ENCODE data around the gene FGFR2. TPM values are rescaled to one million over a fixed set of nuclear protein-coding genes. Genes with fewer than 3 reads are reported as not detected.

Gene FGFR2
- total RNA-seq, 2 experiments from 2014 or later = 0.14 to 0.22 TPM

- no peak for ATAC-seq (ENCODE audit: poor library complexity)
- Histone ChIP-seq H3K9me3 (ENCODE audit: control insufficient read depth in 1 of 2, insufficient read depth in 1 of 2, low read length in 2 of 2) (no peaks in the 10 kb centered on the region), H3K27me3 (ENCODE audit: control insufficient read depth in 1 of 2, insufficient read depth in 2 of 2, low read length in 2 of 2) (peaks cover 9 to 27% of the 10 kb centered on the region in 2 experiments), H3K27ac (ENCODE audit: low read depth in 1 of 2, low read length in 2 of 2) (no peak overlapping the region), H3K36me3 (ENCODE audit: insufficient read depth, low read length) (no peaks in the 10 kb centered on the region), H3K4me1 (ENCODE audit: insufficient read depth, low read length) (peaks cover 2% of the 10 kb centered on the region), H3K4me3 (ENCODE audit: low read length) (no peak overlapping the region)
- no peak overlapping the region for H3K4me3 Mint-ChIP-seq
- TF ChIP-seq, protein P1, sequence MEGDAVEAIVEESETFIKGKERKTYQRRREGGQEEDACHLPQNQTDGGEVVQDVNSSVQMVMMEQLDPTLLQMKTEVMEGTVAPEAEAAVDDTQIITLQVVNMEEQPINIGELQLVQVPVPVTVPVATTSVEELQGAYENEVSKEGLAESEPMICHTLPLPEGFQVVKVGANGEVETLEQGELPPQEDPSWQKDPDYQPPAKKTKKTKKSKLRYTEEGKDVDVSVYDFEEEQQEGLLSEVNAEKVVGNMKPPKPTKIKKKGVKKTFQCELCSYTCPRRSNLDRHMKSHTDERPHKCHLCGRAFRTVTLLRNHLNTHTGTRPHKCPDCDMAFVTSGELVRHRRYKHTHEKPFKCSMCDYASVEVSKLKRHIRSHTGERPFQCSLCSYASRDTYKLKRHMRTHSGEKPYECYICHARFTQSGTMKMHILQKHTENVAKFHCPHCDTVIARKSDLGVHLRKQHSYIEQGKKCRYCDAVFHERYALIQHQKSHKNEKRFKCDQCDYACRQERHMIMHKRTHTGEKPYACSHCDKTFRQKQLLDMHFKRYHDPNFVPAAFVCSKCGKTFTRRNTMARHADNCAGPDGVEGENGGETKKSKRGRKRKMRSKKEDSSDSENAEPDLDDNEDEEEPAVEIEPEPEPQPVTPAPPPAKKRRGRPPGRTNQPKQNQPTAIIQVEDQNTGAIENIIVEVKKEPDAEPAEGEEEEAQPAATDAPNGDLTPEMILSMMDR (IDR thresholded peaks at IDR 0.05) = no peak
- H3K27ac Mint-ChIP-seq = no peak overlapping the region
- intact Hi-C loops (cut with DNase I, micrococcal nuclease) = loop anchor here in 1 of 2 experiments (5.0 kb wide), 1 partner anchor 663 kb away; no protein-coding TSS in a partner anchor
- H3K9me3 Mint-ChIP-seq = no peaks in the 10 kb centered on the region
- ChIA-PET POLR2A (no interaction called here), CTCF (no interaction called here)
- no peak for DNase-seq
- no peaks in the 10 kb centered on the region for H3K4me1 Mint-ChIP-seq (ENCODE audit: low read depth)
- peaks cover 64% of the 10 kb centered on the region for H3K27me3 Mint-ChIP-seq
- H3K36me3 Mint-ChIP-seq (ENCODE audit: low read depth) = no peaks in the 10 kb centered on the region
These were observed 7.5 kb upstream of the FGFR2 start for GRCh38 chr10:121605708-121606107.

DNA sequence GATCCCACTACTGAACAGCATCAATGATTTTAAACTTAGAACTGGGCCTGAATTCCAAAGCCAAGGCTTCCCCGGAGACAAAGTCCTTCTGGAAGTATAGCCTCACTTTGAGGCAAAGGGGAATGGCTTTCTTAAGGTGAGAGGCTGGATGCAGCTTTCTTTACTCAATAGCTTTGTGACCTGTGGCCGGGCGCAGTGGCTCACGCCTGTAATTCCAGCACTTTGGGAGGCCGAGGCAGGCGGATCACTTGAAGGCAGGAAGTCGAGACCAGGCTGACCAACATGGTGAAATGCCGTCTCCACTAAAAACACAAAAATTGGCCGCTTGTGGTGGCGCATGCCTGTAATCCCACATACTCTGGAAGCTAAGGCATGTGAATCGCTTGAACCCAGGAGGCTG is 3.2 kb upstream of the FGFR2 start:
- intact Hi-C loops (cut with DNase I, micrococcal nuclease) = no loop called here
- H3K4me3 Mint-ChIP-seq = no peak overlapping the region
- TF ChIP-seq, protein P1 (IDR thresholded peaks at IDR 0.05) = no peak
- peaks cover 0 to 15% of the 10 kb centered on the region in 2 experiments for H3K9me3 ChIP-seq (ENCODE audit: control insufficient read depth in 1 of 2, insufficient read depth in 1 of 2, low read length in 2 of 2)
- ChIA-PET POLR2A (no interaction called here), CTCF (no interaction called here)
- no peak overlapping the region for H3K27ac Mint-ChIP-seq
- no peak for DNase-seq
- peaks cover 7% of the 10 kb centered on the region for H3K4me1 ChIP-seq (ENCODE audit: insufficient read depth, low read length)
- no peaks in the 10 kb centered on the region for H3K36me3 ChIP-seq (ENCODE audit: insufficient read depth, low read length)
- H3K36me3 Mint-ChIP-seq (ENCODE audit: low read depth) = no peaks in the 10 kb centered on the region
- no peaks in the 10 kb centered on the region for H3K9me3 Mint-ChIP-seq
- ATAC-seq (ENCODE audit: poor library complexity) = no peak
- H3K27me3 ChIP-seq (ENCODE audit: control insufficient read depth in 1 of 2, insufficient read depth in 2 of 2, low read length in 2 of 2) = peaks cover 27 to 55% of the 10 kb centered on the region in 2 experiments
- peaks cover 5% of the 10 kb centered on the region for H3K4me1 Mint-ChIP-seq (ENCODE audit: low read depth)
- H3K4me3 ChIP-seq (ENCODE audit: low read length) = no peak overlapping the region
- peaks cover 60% of the 10 kb centered on the region for H3K27me3 Mint-ChIP-seq
- no peak overlapping the region for H3K27ac ChIP-seq (ENCODE audit: low read depth in 1 of 2, low read length in 2 of 2)

DNA sequence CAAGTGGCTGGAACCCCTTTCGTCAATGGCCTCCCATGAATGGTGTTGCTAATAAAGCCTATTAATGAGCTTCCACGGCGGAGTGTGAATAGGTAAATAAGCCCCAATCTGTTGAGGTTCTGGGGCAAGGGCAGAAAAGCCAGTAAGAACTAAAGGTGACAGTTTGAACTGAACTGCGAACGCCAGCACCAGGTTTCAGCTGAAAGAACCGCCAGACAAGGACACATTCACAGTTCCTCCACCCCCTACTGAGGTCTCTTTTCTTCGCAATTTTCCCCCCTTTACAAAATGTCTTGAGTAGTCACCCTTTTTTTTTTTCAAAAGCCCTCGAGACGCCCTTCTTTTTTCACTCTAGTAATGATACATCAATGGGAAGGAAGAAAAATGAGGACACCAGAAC is 2.4 kb upstream of the FGFR2 start:
- intact Hi-C loops (cut with DNase I, micrococcal nuclease) = no loop called here
- H3K27me3 ChIP-seq (ENCODE audit: control insufficient read depth in 1 of 2, insufficient read depth in 2 of 2, low read length in 2 of 2) = peaks cover 30 to 54% of the 10 kb centered on the region in 2 experiments
- Mint-ChIP-seq H3K36me3 (ENCODE audit: low read depth) (no peaks in the 10 kb centered on the region), H3K4me3 (no peak overlapping the region), H3K9me3 (no peaks in the 10 kb centered on the region), H3K4me1 (ENCODE audit: low read depth) (peaks cover 5% of the 10 kb centered on the region), H3K27me3 (peaks cover 58% of the 10 kb centered on the region), H3K27ac (no peak overlapping the region)
- ATAC-seq (ENCODE audit: poor library complexity) (no peak), DNase-seq (no peak)
- no peak overlapping the region for H3K27ac ChIP-seq (ENCODE audit: low read depth in 1 of 2, low read length in 2 of 2)
- TF ChIP-seq, protein P1 (IDR thresholded peaks at IDR 0.05) = no peak
- H3K9me3 ChIP-seq (ENCODE audit: control insufficient read depth in 1 of 2, insufficient read depth in 1 of 2, low read length in 2 of 2) = peaks cover 0 to 23% of the 10 kb centered on the region in 2 experiments
- no peaks in the 10 kb centered on the region for H3K36me3 ChIP-seq (ENCODE audit: insufficient read depth, low read length)
- H3K4me3 ChIP-seq (ENCODE audit: low read length) = no peak overlapping the region
- ChIA-PET POLR2A (no interaction called here), CTCF (no interaction called here)
- peaks cover 7% of the 10 kb centered on the region for H3K4me1 ChIP-seq (ENCODE audit: insufficient read depth, low read length)

All from CD4-positive, alpha-beta T cell (primary cell).